PFSK-1 (cell line): ENCODE data around the gene STK32B.

Experiments
- POLR2AphosphoS5 ChIP-seq: IDR thresholded peaks from 2 replicates; pipeline ENCODE4 v1.6.1; 2012; ENCODE audit warnings: low read depth, mild to moderate bottlenecking, control low read depth, low read length, moderate library complexity
- TAF1 ChIP-seq: IDR thresholded peaks from 2 replicates; pipeline ENCODE4 v1.6.1; 2012; ENCODE audit warnings: low read length, control low read depth, borderline replicate concordance; ENCODE audit not compliant: insufficient read depth

DNA sequence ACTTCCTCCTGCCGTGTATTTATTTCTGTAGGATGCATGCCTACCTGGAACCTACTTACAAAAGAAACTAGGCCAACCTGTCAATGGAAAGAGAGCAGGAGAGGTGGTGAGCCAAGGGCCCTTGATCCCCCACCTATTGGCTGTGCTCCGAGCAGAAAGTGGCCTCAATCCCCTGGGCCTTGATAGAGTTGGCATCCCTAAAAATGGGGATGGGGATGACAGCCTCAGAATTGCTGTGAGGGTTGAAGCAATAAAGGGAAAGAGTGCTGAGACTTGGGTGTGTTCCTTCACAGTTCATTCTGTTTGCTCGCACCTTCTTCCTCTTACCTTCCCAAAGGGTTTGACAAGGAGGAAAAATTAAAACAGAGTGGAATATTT is 314.7 kb downstream of the STK32B start:
- TF ChIP-seq POLR2AphosphoS5 (no peak), TAF1 (no peak)
